Mammary epithelial cell (primary cell): ENCODE data around the gene CAPS2.

Source experiments
- CTCF ChIP-seq, 2 donors: IDR thresholded peaks in 1 of 2; conservative IDR thresholded peaks in 1 of 2; 2 replicates each; pipeline ENCODE4 v1.5.1; 2011 to 2012; ENCODE audit warnings: inconsistent platforms in 2 of 2, low read length in 2 of 2, mild to moderate bottlenecking in 2 of 2, control low read depth in 1 of 2, low read depth in 1 of 2; ENCODE audit not compliant: insufficient read depth in 1 of 2; ENCODE audit errors: extremely low read depth in 1 of 2
- EZH2 ChIP-seq: IDR thresholded peaks from 2 replicates; pipeline ENCODE4 v1.6.1; 2012; ENCODE audit warnings: low read length, inconsistent platforms, borderline replicate concordance

GRCh38 chr12:75378354-75378753 is 48.2 kb upstream of the CAPS2 start:
- TF ChIP-seq CTCF (conservative IDR thresholded peaks at IDR 0.05 in 1 of 2, IDR thresholded peaks at IDR 0.05 in 1 of 2; ENCODE audit: extremely low read depth in 1 of 2, insufficient read depth in 1 of 2, low read depth in 1 of 2, low read length in 2 of 2) (no peak), EZH2 (no peak)
